SU-DHL-6 (cell line): Measurements from ENCODE around the gene NFIB.

ENCODE experiments used
- H2AFZ ChIP-seq: fragments of 200-600 bp; sonication (generic); 2 replicates; pipeline ENCODE4 v1.6.1; 2014; ENCODE audit warnings: low read depth, mild to moderate bottlenecking, moderate library complexity, mixed read lengths, antibody characterized with exemption, low read length; ENCODE audit not compliant: severe bottlenecking
- H3F3A ChIP-seq: fragments of 200-600 bp; shearing (Covaris generic); 2 replicates; pipeline ENCODE4 v1.6.0; 2016; ENCODE audit warnings: antibody characterized with exemption, mild to moderate bottlenecking; ENCODE audit not compliant: insufficient read depth
- H3K27ac ChIP-seq: fragments of 200-600 bp; sonication (generic); 2 replicates; pipeline ENCODE4 v1.5.1; 2016; ENCODE audit warnings: low read depth, mild to moderate bottlenecking, low read length, moderate library complexity, mixed read lengths
- H3K27me3 ChIP-seq: fragments of 200-600 bp; sonication (generic), shearing (Covaris generic); 2 replicates; pipeline ENCODE4 v1.6.0; 2014; ENCODE audit warnings: mild to moderate bottlenecking, low read length
- H3K36me3 ChIP-seq: fragments of 200-600 bp; sonication (generic); 2 replicates; pipeline ENCODE4 v1.6.1; 2014; ENCODE audit warnings: mild to moderate bottlenecking, low read length, mixed read lengths
- H3K4me2 ChIP-seq: fragments of 300-600, 200-600 bp; shearing (Covaris generic), sonication (generic); 2 replicates; pipeline ENCODE4 v1.6.0; 2014; ENCODE audit warnings: low read length, low read depth, mild to moderate bottlenecking; ENCODE audit not compliant: poor library complexity, severe bottlenecking
- H3K4me3 ChIP-seq: fragments of 200-600 bp; sonication (generic); 2 replicates; pipeline ENCODE4 v1.5.1; 2014; ENCODE audit warnings: antibody characterized with exemption, low read length, mild to moderate bottlenecking, mixed read lengths; ENCODE audit not compliant: insufficient read depth, poor library complexity, severe bottlenecking
- H3K79me2 ChIP-seq: fragments of 200-600 bp; sonication (generic); 2 replicates; pipeline ENCODE4 v1.6.1; 2014; ENCODE audit warnings: mild to moderate bottlenecking, low read length, moderate library complexity; ENCODE audit not compliant: insufficient read depth
- H3K9ac ChIP-seq: fragments of 200-600 bp; sonication (generic); 2 replicates; pipeline ENCODE4 v1.7.0; 2014; ENCODE audit warnings: mild to moderate bottlenecking, low read length
- H3K9me2 ChIP-seq: fragments of 200-600 bp; sonication (generic); replicated peaks from 2 replicates; pipeline ENCODE4 v1.6.1; 2014; ENCODE audit warnings: low read length; ENCODE audit not compliant: insufficient read depth
- H3K9me3 ChIP-seq: fragments of 200-600 bp; sonication (generic); 2 replicates; pipeline ENCODE4 v1.6.1; 2014; ENCODE audit warnings: low read length, mixed read lengths; ENCODE audit not compliant: insufficient read depth
- H4K20me1 ChIP-seq: fragments of 200-600 bp; sonication (generic); 2 replicates; pipeline ENCODE4 v1.6.1; 2014; ENCODE audit warnings: low read depth, mild to moderate bottlenecking, antibody characterized with exemption, low read length, moderate library complexity, mixed read lengths
- CTCF ChIP-seq: fragments of 200-600 bp; sonication (generic); IDR thresholded peaks from one replicate; pipeline ENCODE4 v1.5.1; 2017; ENCODE audit warnings: antibody characterized with exemption, mild to moderate bottlenecking, low read length, moderate library complexity; ENCODE audit not compliant: insufficient read depth, poor library complexity, severe bottlenecking
- EZH2phosphoT487 ChIP-seq: fragments of 200-600 bp; sonication (generic), shearing (Covaris generic); conservative IDR thresholded peaks from 2 replicates; pipeline ENCODE4 v1.6.1; 2018; ENCODE audit warnings: mild to moderate bottlenecking, antibody characterized with exemption, low read length, moderate library complexity, mixed read lengths

NFIB gene

GRCh38 chr9:14186096-14186495 lies 127.8 kb downstream of the NFIB start:
- no peak overlapping the region for H3K27ac ChIP-seq
- TF ChIP-seq CTCF: no peak
- no peak for TF ChIP-seq EZH2phosphoT487
- no peak overlapping the region for H3K4me3 ChIP-seq
- no peaks in the 10 kb centered on the region for H3K9me3 ChIP-seq
- no peaks in the 10 kb centered on the region for H3K27me3 ChIP-seq
- H2AFZ ChIP-seq: no peak overlapping the region
- no peaks in the 10 kb centered on the region for H4K20me1 ChIP-seq
- H3K9me2 ChIP-seq: no peaks in the 10 kb centered on the region
- H3K79me2 ChIP-seq: no peaks in the 10 kb centered on the region
- no peak overlapping the region for H3K9ac ChIP-seq
- H3K36me3 ChIP-seq: no peaks in the 10 kb centered on the region
- H3F3A ChIP-seq: no peaks in the 10 kb centered on the region
- H3K4me2 ChIP-seq: no peak overlapping the region

GRCh38 chr9:14185016-14185415 lies 128.9 kb downstream of the NFIB start:
- H3F3A ChIP-seq: no peaks in the 10 kb centered on the region
- H3K4me2 ChIP-seq: no peak overlapping the region
- H3K9me3 ChIP-seq: no peaks in the 10 kb centered on the region
- no peak overlapping the region for H3K9ac ChIP-seq
- no peak overlapping the region for H2AFZ ChIP-seq
- H3K27me3 ChIP-seq: no peaks in the 10 kb centered on the region
- H3K36me3 ChIP-seq: no peaks in the 10 kb centered on the region
- no peak for TF ChIP-seq CTCF
- TF ChIP-seq EZH2phosphoT487: no peak
- no peak overlapping the region for H3K27ac ChIP-seq
- H4K20me1 ChIP-seq: no peaks in the 10 kb centered on the region
- no peaks in the 10 kb centered on the region for H3K79me2 ChIP-seq
- H3K9me2 ChIP-seq: no peaks in the 10 kb centered on the region
- H3K4me3 ChIP-seq: no peak overlapping the region

GRCh38 chr9:14183001-14183400 lies 130.9 kb downstream of the NFIB start:
- H3K4me2 ChIP-seq: no peak overlapping the region

More at GRCh38 chr9:14183001-14183400, 130.9 kb downstream of the NFIB start:
- no peaks in the 10 kb centered on the region for H3K9me2 ChIP-seq
- H4K20me1 ChIP-seq: no peaks in the 10 kb centered on the region
- no peak overlapping the region for H3K4me3 ChIP-seq
- H3K36me3 ChIP-seq: no peaks in the 10 kb centered on the region
- H3K27me3 ChIP-seq: no peaks in the 10 kb centered on the region
- no peaks in the 10 kb centered on the region for H3F3A ChIP-seq
- no peak overlapping the region for H2AFZ ChIP-seq
- H3K27ac ChIP-seq: no peak overlapping the region
- H3K9ac ChIP-seq: no peak overlapping the region
- no peaks in the 10 kb centered on the region for H3K79me2 ChIP-seq
- TF ChIP-seq EZH2phosphoT487 (no peak), CTCF (no peak)
- H3K9me3 ChIP-seq: no peaks in the 10 kb centered on the region
